DMS53 treated with DMSO at 0.1 percent for 48 hours (cell line): ENCODE data around the gene FRMD4A.
"Not testable (repeated sequence)": the region's sequence is repeated elsewhere in the genome, so short reads cannot be mapped to it uniquely, and the experiment has no call there.

Experiments used
- DNase-seq: peaks from one replicate; lab custom pipeline; 2025; ENCODE audit not compliant: unreplicated experiment; lab: John Stamatoyannopoulos, UW

The FRMD4A gene

DNA sequence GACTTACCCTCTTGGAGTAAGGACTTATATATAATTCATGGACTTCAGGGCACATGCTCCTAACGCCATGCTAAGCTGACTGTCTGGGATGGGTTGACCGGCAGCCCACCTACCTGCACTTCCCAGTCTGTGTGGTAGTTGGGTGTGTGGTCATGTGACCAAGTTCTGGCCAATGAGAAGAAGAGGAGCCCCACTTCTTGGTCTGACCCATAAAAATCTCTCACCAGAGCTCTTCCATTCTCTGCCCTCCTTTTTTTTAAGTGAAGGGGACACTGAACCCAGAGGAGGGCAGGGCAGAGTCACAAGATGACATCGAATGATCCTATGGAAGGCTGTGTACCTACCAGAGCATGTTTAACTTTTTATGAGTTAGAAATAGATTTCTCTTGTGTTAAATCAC is 370.1 kb downstream of the FRMD4A start:
- DNase-seq = no peak

DNA sequence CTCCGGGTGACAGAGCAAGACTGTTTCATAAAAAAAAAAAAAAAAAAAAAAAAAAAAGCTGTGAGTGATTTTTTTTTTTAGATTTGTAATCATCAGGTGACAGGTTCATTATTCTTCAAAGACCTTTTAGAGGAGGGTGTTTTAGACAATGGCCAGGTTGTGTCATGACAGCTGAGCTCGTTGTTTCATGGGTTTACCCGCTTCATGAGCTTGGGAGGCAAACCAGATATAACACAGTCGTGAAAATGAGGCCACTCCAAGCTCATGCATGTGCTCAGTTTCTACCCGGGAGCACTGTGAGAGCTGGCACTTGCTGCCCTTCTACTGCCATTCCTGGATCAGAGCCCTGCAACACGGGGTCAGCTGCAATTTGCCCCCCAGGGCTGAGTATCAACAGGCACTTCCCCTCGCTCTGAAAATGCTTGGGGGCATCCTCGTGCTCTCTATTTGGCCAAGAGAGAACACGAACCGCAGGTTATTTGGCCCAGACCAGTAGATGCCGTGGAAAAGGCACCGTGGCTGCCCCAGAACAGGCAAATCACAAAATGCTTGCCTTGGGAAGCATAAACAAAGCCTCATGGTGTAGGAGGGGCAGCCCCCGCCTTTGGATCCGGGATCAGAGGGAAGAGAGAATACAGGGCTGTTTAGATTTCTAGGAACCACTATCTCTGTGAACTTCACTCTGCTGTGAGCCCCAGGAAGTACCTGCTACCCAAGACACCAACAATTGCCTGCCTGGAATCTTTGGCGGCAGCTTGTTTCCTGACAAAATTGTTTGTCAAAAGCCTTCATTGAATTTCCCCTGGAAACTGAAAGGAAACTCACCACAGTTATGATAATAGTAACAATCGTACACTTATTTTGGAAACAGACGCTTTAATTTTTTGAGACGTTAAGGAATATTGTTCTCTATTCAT is 371.0 kb downstream of the FRMD4A start:
- no peak for DNase-seq

DNA sequence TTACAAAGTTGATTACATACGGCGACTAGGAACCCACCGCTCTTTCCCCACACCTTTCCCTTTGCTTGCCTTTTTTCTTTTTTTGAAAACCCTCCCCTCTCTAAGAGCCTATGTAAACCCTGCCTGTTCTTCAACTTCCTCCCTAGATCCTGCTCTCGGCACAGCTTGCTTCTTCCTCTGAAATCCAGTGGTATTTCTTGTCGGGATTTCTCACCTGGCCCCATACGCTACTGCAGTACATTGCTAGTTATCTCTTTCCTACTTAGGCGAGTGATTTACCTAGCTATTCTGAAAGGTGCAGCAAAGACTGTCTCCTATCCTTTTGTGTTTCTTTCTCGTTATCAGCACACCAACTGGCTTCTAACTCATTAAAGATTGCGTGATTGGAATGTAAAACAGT is 372.9 kb downstream of the FRMD4A start:
- no peak for DNase-seq

DNA sequence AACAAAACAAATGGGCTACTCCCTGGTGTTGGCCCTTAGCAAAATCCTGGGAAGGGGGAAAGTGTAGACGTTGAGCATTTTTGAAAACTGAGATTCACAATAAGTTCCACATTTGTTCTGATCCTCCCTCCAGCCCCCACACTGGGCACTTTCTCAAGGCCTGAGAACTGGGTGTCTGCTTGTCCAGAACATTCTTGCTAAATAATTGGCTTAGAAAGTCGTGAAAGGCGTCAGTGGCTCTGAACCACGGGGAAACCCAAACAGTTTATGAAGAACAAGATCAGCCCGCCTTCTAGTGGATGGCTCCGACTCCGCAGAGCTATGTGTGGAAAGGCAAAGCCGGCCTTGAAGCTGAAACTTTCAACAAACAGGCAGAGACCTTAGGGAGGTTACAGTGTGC is 373.9 kb downstream of the FRMD4A start:
- no peak for DNase-seq

DNA sequence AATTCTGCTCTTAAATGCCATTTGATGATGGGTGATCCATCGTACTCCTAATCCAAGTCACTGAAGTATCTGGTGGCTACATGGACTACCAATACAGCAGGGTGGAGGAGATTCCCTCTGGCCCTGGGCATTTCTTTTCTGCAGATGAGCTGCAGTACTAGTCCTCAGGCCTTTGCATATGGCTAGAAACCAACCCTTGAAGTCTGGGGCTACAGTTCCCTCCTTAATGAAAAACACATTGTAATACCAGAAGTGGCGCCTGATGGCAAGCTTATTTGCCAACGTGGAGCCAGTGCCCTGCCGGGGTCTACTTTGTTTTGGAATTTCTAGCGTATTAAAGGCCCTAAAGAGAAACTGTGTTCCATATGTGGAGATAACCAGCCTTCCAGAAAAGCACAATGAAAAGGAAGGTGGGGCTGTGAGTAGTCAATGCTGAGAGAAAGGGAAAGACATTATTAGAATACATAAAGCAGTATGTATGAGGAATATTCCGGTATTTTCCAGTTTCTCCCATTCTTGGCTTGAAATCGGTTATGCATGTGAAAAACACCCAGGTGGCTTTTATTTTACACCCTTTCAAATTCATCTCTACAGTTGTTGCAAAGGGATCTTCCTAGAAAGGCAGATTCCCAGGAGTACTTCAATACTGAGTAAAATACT is 375.2 kb downstream of the FRMD4A start:
- no peak for DNase-seq

DNA sequence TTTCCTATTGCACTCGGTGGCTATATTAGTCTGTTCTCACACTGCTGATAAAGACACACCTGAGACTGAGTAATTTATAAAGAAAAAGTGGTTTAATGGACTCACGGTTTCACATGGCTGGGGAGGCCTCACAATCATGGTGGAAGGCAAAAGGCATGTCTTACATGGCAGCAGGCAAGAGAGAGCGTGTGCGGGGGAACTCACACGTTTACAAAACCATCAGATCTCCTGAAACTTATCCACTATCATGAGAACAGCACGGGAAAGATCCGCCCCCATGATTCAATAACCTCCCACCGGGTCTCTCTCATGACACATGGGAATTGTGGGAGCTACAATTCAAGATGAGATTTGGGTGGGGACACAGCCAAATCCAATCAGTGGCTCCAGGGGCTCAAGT is 376.5 kb downstream of the FRMD4A start:
- DNase-seq = not testable (repeated sequence)

DNA sequence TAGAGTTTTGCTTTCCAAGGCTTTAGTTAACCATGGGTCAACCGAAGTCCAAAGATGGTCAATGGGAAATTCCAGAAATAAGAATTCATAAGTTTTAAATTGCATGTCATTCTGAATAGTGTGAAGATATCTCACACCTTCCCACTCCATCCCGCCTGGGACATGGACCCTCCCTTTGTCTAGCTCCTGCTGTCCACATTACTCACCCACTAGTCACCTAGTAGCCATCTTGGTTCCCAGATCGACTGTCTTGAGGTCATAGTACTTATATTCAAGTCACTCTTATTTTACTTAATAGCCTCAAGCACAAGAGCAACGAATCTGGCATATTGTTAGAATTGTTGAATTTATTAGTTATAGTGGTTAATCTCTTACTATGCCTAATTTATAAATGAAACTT is 377.4 kb downstream of the FRMD4A start:
- no peak for DNase-seq

DNA sequence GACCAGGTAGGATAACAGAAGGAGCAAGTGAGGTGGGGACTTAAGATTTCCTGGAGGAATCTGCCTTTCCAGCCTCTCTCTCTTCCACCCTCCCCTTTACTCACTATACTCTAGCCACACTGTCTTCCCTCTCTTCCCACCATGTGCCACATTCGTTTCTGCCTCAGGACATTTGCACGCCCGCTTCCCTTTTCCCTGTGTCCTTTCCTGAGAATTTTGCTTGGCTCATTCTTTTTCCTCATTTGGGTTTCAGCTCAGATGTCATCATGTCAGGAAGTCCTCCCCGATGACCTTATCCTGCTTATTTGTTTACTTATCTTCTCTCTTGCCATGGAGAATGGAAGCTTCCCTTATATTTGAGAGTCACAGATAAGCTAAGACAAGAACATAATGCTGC is 380.2 kb downstream of the FRMD4A start:
- no peak for DNase-seq

DNA sequence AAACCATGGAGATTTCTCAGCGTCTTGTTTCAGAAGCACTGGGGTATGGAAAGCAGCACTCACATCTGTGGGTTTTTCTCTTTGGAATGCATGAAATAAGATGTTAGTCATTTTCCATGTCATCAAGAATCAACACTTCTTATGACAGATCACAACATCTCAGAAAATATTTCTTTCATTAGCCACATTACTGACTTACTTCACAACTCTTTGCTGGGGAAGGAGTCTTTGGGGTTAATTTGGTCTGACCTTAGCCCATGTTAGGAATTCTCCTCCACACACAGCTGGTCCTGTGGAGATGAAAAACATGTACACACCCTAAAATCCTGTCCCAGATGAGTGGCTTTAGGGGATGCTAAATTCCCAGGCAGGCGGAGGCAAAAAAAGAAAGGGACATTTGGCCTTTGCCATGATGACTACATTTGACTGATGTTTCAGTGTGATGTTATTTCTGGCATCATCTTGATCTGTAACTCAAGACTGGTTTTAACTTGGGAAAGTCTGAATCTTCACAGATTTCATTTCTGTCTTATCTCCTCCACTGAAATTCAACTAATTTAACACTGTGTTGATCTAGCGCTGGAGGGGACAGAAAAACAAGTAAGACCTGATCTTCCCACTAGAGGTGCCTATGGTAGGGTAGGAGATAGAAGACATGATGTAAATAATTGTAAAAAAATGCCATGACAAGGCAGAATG is 380.7 kb downstream of the FRMD4A start:
- no peak for DNase-seq

DNA sequence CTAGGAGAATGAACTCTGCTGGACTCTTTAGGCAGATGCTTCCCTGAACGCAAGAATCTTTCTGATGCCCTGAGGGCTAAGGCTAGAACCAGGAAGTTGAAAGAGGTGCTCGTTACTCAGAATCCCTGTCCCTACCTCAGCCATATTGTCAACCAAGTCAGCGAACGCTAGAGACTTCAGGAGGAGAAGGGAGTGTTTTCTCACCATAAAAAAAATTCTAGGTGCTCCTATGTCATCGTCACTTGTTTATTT is 384.6 kb downstream of the FRMD4A start:
- DNase-seq = no peak

DNA sequence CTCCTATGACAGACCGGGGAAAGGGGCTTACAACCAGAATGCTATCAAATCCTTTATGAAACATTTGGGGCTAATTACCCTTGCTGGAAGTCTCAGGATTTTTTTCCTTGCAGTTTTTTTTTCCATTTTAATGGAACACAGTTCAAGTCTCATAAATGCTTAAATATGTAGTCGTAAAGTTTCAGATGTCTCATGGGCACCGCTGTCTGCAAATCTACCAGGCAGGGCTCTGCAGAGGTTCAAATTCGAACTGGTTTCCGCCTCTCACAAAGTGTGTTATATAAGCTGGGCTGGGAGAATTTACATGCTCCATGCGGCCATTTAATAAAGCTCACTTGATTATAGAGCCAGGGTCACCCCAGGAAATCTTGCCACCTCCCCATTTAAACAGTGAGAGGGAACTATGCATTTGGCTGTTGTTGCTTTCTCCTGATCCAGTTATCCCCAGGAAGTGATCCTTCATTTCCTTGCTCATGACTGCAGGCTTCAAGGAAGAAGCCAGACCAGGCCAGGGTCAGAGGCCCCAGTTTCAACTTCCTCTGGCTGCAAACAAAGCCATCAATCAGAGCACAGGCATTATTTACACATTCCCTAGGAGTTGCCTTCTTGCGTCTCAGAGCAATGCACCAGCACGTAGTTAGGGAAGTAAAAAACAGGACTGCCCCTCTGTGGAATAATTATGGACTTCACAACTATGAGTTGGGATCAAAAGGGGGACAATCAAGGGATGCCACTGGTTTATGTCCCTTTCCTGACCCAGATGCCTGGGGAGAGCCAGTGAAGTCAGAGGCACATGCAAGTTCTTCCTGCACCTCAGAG is 385.1 kb downstream of the FRMD4A start:
- no peak for DNase-seq

DNA sequence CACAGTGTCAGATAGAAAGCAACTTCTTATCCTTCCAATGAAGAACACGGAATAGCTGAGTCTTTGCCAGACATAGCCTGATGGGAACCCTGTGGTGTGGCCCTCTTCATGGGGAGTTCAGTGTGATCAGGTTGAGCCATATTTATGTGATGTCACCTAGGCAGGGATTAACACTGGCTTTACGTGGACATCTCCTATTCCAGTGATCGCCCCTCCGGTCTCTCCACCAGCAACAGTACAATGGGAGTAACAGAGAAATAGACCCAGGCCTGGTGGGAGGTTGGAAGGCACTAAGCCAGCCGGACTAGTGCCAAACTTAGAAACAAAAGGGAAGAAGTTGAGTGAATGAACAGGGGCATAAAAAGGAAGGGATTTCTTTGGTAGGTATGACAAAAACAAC is 385.9 kb downstream of the FRMD4A start:
- no peak for DNase-seq

DNA sequence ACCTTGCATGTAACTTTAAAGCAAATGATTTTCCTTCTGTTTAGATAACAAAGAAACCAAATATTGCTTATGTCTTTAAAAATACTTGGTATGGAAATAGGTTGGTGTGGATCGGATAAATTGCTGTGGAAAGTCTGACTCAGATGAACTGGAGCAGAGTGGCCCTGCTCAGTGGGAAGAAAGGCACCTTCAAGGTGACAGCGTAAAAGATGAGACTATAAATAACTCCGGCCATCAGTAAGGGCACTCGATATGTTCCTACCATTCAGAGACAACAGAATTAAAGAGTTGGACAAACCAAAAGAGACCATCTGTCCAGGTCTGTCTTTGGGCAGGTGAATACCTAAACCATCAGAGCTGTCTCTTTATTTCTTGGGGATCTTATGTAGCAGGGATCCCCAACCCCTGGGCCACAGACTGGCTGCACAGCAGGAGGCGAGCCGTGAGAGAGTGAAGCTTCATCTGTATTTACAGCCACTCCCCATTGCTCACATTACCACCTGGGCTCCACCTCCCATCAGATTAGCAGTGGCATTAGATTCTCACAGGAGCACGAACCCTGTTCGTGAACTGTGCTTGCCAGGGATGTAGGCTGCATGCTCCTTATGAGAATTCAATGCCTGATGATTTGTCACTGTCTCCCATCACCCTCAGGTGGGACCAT is 386.9 kb downstream of the FRMD4A start:
- no peak for DNase-seq

DNA sequence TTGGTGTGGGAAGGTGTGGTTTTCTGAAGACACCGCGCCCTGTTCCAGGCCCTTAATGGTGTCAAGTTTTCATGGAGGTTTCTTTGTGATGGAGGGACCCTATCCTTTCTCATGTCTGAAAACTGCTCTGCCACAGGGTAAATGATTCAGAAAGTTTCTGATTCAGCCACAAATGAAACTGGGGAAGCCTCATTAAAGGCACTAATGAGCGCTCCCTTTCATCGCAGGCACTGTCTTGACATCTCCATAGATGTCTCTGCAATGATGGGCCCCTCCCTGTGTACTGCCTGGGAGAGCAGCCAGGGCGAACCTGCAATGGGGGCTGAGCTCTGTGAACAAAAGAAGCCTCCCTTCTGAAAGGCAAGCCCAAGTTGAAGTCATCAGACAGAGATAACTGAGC is 388.7 kb downstream of the FRMD4A start:
- DNase-seq = no peak

DNA sequence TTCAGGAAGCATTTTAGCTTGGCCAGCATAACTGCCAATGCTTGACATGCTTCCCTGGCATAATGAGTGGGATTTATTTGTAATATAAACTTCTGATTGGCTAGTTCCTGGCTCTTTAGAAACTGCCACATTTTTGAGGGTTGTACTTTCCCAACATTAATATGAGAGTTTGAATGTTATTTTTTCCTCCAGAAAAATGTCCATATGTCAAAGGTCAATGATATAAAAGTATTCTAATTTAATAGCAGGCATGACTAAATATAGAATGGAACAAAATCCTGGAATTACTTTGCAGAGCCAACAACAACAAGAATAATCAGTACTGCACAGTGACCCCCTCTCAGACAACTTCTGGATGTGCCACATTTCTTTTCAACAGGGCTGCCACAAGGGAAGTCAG is 391.3 kb downstream of the FRMD4A start:
- no peak for DNase-seq

DNA sequence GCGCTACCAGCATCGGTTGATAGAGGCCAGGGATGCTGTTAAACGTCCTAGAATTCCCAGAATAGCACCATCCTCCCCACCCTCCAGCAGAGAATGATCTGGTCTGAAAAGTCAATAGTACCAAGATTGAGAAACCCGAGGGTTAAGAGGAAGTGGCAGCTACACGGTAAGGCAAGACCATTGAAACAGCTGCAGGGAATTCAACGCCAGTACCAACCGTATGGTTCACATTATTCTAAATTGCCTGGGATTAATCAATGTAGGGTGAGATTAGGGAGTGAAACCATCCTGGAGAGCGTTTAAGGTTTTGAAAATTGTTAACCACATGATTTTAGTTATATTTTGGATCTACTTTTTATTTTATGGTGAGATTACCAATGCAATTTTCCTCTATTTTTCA is 391.8 kb downstream of the FRMD4A start:
- DNase-seq = no peak

DNA sequence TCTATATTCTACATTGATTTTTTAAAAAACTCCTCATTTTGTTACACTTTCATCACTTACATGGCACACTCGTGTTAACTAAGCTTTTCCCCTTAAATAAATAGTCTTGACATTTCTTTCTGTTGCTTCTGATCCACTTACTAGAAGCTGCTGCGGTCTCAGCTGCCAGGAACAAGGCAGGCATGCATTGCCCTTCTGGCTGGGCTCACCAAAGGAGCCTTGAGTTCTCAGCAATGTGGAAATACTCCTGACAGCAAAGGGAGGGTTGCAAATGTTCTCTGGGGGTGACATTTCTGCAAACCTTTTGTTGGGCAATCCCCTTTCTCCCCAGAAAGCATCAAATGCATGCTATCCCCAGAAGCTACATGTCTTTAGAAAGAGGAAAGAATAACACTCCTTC is 393.9 kb downstream of the FRMD4A start:
- DNase-seq = no peak

DNA sequence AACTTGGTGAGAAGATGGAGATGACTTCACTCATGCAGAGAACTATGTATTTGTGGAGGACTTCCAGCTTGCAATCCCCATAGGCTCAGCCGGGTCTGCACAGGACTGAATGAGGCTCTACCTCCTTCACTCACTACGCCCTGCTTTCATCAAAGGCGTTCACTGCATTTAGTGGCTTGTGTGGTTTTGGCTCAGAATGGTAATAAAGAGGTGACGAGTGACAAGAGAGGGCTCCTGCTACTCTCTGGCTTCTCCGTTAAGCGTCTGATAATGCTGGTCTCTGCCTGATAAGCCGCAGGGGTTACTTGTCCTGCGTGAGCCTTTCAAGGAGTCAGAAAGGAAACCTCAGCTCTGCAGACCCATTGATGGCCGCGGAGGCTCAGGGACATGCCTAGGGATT is 400.6 kb downstream of the FRMD4A start:
- DNase-seq = no peak

DNA sequence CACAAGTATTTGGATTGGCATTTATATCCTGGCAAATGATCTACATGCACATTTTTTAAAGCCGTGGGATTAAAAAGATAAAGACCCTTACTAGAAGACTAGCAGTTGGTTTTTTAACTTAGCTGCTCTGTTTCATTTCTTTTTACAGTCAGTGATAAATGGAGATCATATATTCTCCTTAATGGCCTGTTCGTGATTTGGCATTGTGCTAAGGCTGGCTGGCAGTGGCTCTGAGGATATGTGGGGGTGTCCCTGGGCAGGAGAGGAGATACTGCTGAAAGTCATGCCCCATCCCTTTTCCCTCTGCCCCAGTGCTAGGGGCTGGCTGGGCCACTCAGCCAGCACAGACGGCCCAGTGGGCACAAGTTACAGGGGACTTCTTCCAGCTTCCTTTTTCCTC is 402.3 kb downstream of the FRMD4A start:
- DNase-seq = no peak

DNA sequence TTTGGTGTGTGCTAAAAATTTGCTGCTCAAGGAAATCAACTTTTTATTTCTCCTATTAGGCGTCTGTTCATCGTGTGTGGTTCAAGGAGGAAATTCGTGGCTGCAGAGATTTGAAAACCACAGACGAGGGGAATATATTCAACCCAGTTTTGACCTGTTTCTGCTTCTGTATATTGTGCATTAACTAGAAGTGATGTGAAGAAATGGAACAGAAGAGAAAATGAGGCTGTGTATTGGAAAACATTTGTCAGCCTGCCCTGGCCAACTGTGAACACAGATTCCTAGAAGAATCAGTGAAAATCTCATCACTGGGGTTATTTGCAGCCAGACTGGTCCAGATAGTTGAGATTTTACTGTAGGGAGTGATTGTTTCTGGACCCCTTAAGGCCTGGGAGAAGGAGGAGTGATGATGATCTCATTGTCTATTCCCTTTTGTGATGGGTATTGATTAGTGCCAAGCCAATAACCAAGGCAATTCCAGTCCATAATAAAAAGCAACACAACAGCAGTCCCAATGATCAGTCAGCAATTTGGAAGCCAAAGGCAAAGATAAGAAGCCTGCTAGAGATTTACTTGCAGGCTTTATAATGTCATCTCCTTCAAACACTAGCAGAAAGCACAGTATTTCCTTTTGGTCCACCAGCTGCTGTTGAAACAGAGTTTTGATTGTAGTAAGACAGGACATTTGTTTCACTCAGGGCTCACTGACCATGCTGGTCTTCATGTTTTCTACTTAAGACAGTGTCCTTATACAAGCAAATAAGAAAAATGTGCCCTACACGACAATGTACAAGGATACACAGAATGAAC is 404.5 kb downstream of the FRMD4A start:
- DNase-seq = no peak
